Femur (tissue), 1 donor: ENCODE results near the gene HBA2.
"Not testable (repeated sequence)": the region's sequence is repeated elsewhere in the genome, so short reads cannot be mapped to it uniquely, and the experiment has no call there.

Experiments used
- DNase-seq: peaks from one replicate; pipeline ENCODE4 v3.0.0-alpha.2; 2017

HBA2 gene

DNA sequence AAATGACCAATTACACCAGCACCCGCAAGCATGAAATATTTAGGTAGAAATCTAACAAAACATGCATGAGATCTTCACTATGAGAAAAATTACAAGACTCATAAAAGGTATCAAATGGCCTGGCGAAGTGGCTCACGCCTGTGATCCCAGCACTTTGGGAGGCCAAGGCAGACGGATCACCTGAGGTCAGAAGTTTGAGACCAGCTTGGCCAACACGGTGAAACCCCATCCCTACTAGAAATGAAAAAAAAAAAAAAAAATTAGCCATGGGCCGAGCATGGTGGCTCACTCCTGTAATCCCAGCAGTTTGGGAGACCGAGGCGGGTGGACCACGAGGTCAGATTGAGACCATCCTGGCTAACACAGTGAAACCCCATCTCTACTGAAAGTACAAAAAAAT is 31.4 kb downstream of the HBA2 start:
- not testable (repeated sequence) for DNase-seq

DNA sequence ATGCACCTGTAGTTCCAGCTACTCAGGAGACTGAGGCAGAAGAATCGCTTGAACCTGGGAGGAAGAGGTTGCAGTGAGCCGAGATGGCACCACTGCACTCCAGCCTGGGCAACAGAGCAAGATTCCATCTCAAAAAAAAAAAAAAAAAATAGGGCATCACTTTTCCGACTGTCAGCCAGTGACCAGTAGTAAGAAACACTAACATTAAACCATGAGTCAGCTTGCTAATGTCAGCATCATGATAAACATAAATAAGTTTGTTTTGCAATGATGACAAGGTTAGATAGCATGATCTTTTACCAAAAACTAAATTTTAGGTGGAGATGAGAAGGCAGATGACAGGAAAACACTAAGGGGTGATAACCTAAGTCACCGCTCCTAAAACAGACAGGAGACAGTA is 36.7 kb downstream of the HBA2 start:
- not testable (repeated sequence) for DNase-seq

- DNase-seq = not testable (repeated sequence)
Observed at GRCh38 chr16:211631-212180, 39.0 kb downstream of the HBA2 start.

- DNase-seq = no peak
Observed at GRCh38 chr16:212999-213398, 40.3 kb downstream of the HBA2 start.

- no peak for DNase-seq
Observed at GRCh38 chr16:220021-220420, 47.3 kb downstream of the HBA2 start.
